Endothelial cell of umbilical vein (primary cell): Measurements from ENCODE around the gene GDI1. TPM values are rescaled to one million over a fixed set of nuclear protein-coding genes. Genes with fewer than 3 reads are reported as not detected.

Experiments
- BruUV-seq: library from RNA; stranded (reverse); fragments of 400-500 nt; replicated peaks from 2 replicates; lab custom pipeline; 2021; lab: Mats Ljungman, UMichigan
- CTCF ChIA-PET: fragments of 300-600, 350-600 bp; sonication (Branson Sonifier 250); formaldehyde crosslinking; loops from one replicate; lab custom pipeline; 2021; ENCODE audit warnings: antibody characterized with exemption, inconsistent platforms; lab: Charles Lee
- POLR2A ChIA-PET: fragments of 300-600, 350-600 bp; sonication (Branson Sonifier 250); formaldehyde crosslinking; loops from one replicate; lab custom pipeline; 2021; ENCODE audit warnings: antibody characterized with exemption, inconsistent platforms; lab: Charles Lee
- DNase-seq: peaks from one replicate; pipeline ENCODE4 v3.0.0-alpha.2; 2011; ENCODE audit warnings: low read depth, low spot score
- FAIRE-seq: peaks from 2 replicates; lab custom pipeline; 2011; peaks lifted over from hg19 to GRCh38; lab: Jason Lieb, UNC
- H2AFZ ChIP-seq: 2 replicates; pipeline ENCODE4 v1.6.0; 2012; ENCODE audit warnings: low read depth, low read length, control low read depth, inconsistent platforms
- H3K27ac ChIP-seq: 2 replicates; pipeline ENCODE4 v1.5.1; 2011; ENCODE audit warnings: low read depth, mild to moderate bottlenecking, control low read depth, low read length, moderate library complexity; ENCODE audit not compliant: insufficient read depth
- H3K27me3 ChIP-seq, 2 experiments: 2 replicates each; pipeline versions ENCODE4 v1.6.0 to v1.6.1; 2011; ENCODE audit warnings: low read length in 2 of 2, mixed read lengths in 1 of 2; ENCODE audit not compliant: control insufficient read depth in 2 of 2, insufficient read depth in 2 of 2
- H3K36me3 ChIP-seq, 2 experiments: 2 replicates in 1 of 2; 3 replicates in 1 of 2; pipeline ENCODE4 v1.5.1; 2011; ENCODE audit warnings: low read length in 2 of 2, mild to moderate bottlenecking in 1 of 2, moderate library complexity in 1 of 2; ENCODE audit not compliant: control insufficient read depth in 2 of 2, insufficient read depth in 2 of 2; ENCODE audit errors: extremely low read depth in 1 of 2
- H3K4me1 ChIP-seq: 3 replicates; pipeline ENCODE4 v1.5.1; 2011; ENCODE audit warnings: mild to moderate bottlenecking, low read length; ENCODE audit not compliant: control insufficient read depth, insufficient read depth; ENCODE audit errors: extremely low read depth
- H3K4me2 ChIP-seq: 2 replicates; pipeline ENCODE4 v1.6.1; 2011; ENCODE audit warnings: low read length, control low read depth, mixed read lengths; ENCODE audit not compliant: insufficient read depth
- H3K4me3 ChIP-seq, 3 experiments: fragments of 200-600 bp in 1 of 3; sonication (generic), shearing (Covaris generic) in 1 of 3; replicated peaks in 1 of 3; 2 replicates each; pipeline ENCODE4 v1.5.1; 2011 to 2016; ENCODE audit warnings: control low read depth in 3 of 3, low read length in 3 of 3, mild to moderate bottlenecking in 2 of 3, inconsistent platforms in 1 of 3, low read depth in 1 of 3, moderate library complexity in 1 of 3; ENCODE audit not compliant: insufficient read depth in 1 of 3
- H3K79me2 ChIP-seq: 2 replicates; pipeline ENCODE4 v1.6.0; 2012; ENCODE audit warnings: low read length, inconsistent platforms; ENCODE audit not compliant: control insufficient read depth, insufficient read depth
- H3K9ac ChIP-seq: replicated peaks from 2 replicates; pipeline ENCODE3; 2011; ENCODE audit warnings: low read length, control low read depth; ENCODE audit not compliant: insufficient read depth; ENCODE audit errors: extremely low read depth
- H3K9me1 ChIP-seq: replicated peaks from 3 replicates; pipeline ENCODE4 v1.6.0; 2011; ENCODE audit warnings: mild to moderate bottlenecking, low read length; ENCODE audit not compliant: control insufficient read depth, insufficient read depth; ENCODE audit errors: extremely low read depth
- H3K9me3 ChIP-seq: replicated peaks from 2 replicates; pipeline ENCODE4 v1.5.1; 2012; ENCODE audit warnings: low read length, inconsistent platforms; ENCODE audit not compliant: control insufficient read depth, insufficient read depth
- H4K20me1 ChIP-seq: replicated peaks from 2 replicates; pipeline ENCODE3; 2011; ENCODE audit warnings: mild to moderate bottlenecking, low read length; ENCODE audit not compliant: control insufficient read depth, insufficient read depth; ENCODE audit errors: extremely low read depth
- EZH2 ChIP-seq: IDR thresholded peaks from 2 replicates; pipeline ENCODE4 v1.6.1; 2012; ENCODE audit warnings: borderline replicate concordance, low read depth, mild to moderate bottlenecking, moderate library complexity, low read length, inconsistent platforms; ENCODE audit not compliant: severe bottlenecking
- FOS ChIP-seq: IDR thresholded peaks from 2 replicates; pipeline ENCODE4 v1.6.1; 2011; ENCODE audit warnings: mild to moderate bottlenecking, low read length, moderate library complexity, borderline replicate concordance; ENCODE audit not compliant: insufficient read depth
- GATA2 ChIP-seq: IDR thresholded peaks from 2 replicates; pipeline ENCODE4 v1.7.0; 2011; ENCODE audit warnings: low read depth, mild to moderate bottlenecking, moderate library complexity, mixed read lengths, low read length; ENCODE audit not compliant: insufficient read length, insufficient read depth
- JUN ChIP-seq: IDR thresholded peaks from 2 replicates; pipeline ENCODE4 v1.6.1; 2011; ENCODE audit warnings: borderline replicate concordance, low read depth; ENCODE audit not compliant: insufficient read length, insufficient read depth
- MAX ChIP-seq: IDR thresholded peaks from 2 replicates; pipeline ENCODE4 v1.6.1; 2011; ENCODE audit not compliant: insufficient read depth, insufficient read length
- MYC ChIP-seq: IDR thresholded peaks from one replicate; pipeline ENCODE4 v1.6.1; 2011; ENCODE audit warnings: mild to moderate bottlenecking, low read depth, low read length
- POLR2A ChIP-seq: IDR thresholded peaks from 2 replicates; pipeline ENCODE4 v1.6.1; 2012; ENCODE audit warnings: low read depth, mild to moderate bottlenecking, control low read depth, low read length
- POLR2AphosphoS5 ChIP-seq: IDR thresholded peaks from 2 replicates; pipeline ENCODE4 v1.6.1; 2012; ENCODE audit warnings: low read depth, mild to moderate bottlenecking, control low read depth, low read length, moderate library complexity; ENCODE audit not compliant: insufficient read depth
- dilution Hi-C: fragments of 300-500 bp; cut with MboI; formaldehyde crosslinking; loops from one replicate; pipeline ENCODE4 v1.15.0; 2019; ENCODE audit warnings: low sequenced_read_pairs; ENCODE audit not compliant: extremely low pct_ligation_motif_present
- intact Hi-C: fragments of 100-400 bp; cut with micrococcal nuclease; formaldehyde crosslinking; loops from one replicate; pipeline ENCODE4 v1.10.0; 2022
- polyA plus RNA-seq, 4 experiments: library from polyadenylated mRNA; depleted of rRNA in 3 of 4; stranded (reverse) in 3 of 4; unstranded in 1 of 4; fragments of >200 nt; gene quantifications; 2 replicates each; pipeline versions ENCODE4 v1.2.1 to v1.2.3, GENCODE V29; 2011 to 2012; ENCODE audit warnings: missing spikeins in 1 of 4
- total RNA-seq: library from RNA; stranded (reverse); gene quantifications from 2 replicates; pipeline ENCODE4 v1.2.3, GENCODE V29; 2021
- TF ChIP-seq, protein P1 (sequence below), 2 donors: IDR thresholded peaks; 1 replicate in 1 of 2; 2 replicates in 1 of 2; pipeline ENCODE4 v1.5.1; 2011; ENCODE audit warnings: low read length in 2 of 2, mild to moderate bottlenecking in 2 of 2, moderate library complexity in 2 of 2, control low read depth in 1 of 2, inconsistent platforms in 1 of 2, low read depth in 1 of 2; ENCODE audit not compliant: insufficient read depth in 1 of 2; ENCODE audit errors: extremely low read depth in 1 of 2

Gene GDI1
- total and polyA plus RNA-seq, 2 donors (not counting 3 experiments of a cell fraction or from before 2014, with no cell fraction given), result 128 to 247 TPM

- POLR2A ChIA-PET, result no interaction called here
- H3K9me3 ChIP-seq, result no peaks in the 10 kb centered on the region
- no peak for FAIRE-seq
- dilution Hi-C loops, result no loop called here
- H3K9ac ChIP-seq, result no peak overlapping the region
- no peak overlapping the region for H2AFZ ChIP-seq
- no peaks in the 10 kb centered on the region for H3K79me2 ChIP-seq
- DNase-seq, result no peak
- no peaks in the 10 kb centered on the region for H3K27me3 ChIP-seq
- H4K20me1 ChIP-seq, result no peaks in the 10 kb centered on the region
- no peaks in the 10 kb centered on the region for H3K4me1 ChIP-seq
- H3K9me1 ChIP-seq, result no peaks in the 10 kb centered on the region
- H3K4me2 ChIP-seq, result no peak overlapping the region
- H3K27ac ChIP-seq, result no peak overlapping the region
- BruUV-seq, result no TSS peak
- H3K36me3 ChIP-seq, result peaks cover 0 to 46% of the 10 kb centered on the region in 2 experiments
- H3K4me3 ChIP-seq, result no peak overlapping the region
- TF ChIP-seq FOS (no peak), POLR2A (no peak), EZH2 (no peak), MYC (no peak), GATA2 (no peak), POLR2AphosphoS5 (no peak), MAX (no peak), JUN (no peak)
- TF ChIP-seq, protein P1, sequence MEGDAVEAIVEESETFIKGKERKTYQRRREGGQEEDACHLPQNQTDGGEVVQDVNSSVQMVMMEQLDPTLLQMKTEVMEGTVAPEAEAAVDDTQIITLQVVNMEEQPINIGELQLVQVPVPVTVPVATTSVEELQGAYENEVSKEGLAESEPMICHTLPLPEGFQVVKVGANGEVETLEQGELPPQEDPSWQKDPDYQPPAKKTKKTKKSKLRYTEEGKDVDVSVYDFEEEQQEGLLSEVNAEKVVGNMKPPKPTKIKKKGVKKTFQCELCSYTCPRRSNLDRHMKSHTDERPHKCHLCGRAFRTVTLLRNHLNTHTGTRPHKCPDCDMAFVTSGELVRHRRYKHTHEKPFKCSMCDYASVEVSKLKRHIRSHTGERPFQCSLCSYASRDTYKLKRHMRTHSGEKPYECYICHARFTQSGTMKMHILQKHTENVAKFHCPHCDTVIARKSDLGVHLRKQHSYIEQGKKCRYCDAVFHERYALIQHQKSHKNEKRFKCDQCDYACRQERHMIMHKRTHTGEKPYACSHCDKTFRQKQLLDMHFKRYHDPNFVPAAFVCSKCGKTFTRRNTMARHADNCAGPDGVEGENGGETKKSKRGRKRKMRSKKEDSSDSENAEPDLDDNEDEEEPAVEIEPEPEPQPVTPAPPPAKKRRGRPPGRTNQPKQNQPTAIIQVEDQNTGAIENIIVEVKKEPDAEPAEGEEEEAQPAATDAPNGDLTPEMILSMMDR (IDR thresholded peaks at IDR 0.05; ENCODE audit: extremely low read depth in 1 of 2, insufficient read depth in 1 of 2, low read depth in 1 of 2, low read length in 2 of 2), result no peak
- intact Hi-C loops, result no loop called here
- CTCF ChIA-PET, result no interaction called here
Measured at GRCh38 chrX:154466907-154467306, 30.0 kb downstream of the GDI1 start.
